DND-41 (cell line): ENCODE results near the gene MYLK.

ENCODE experiments used
- EZH2 ChIP-seq: IDR thresholded peaks from 3 replicates; pipeline ENCODE4 v1.6.1; 2012; ENCODE audit warnings: borderline replicate concordance, low read depth, mild to moderate bottlenecking, moderate library complexity, low read length, inconsistent platforms; ENCODE audit not compliant: severe bottlenecking
- TF ChIP-seq, protein P1 (sequence below): IDR thresholded peaks from 2 replicates; pipeline ENCODE4 v1.5.1; 2012; ENCODE audit warnings: borderline replicate concordance, low read length, moderate library complexity, mild to moderate bottlenecking; ENCODE audit not compliant: poor library complexity, severe bottlenecking; ENCODE audit errors: extremely low read depth

DNA sequence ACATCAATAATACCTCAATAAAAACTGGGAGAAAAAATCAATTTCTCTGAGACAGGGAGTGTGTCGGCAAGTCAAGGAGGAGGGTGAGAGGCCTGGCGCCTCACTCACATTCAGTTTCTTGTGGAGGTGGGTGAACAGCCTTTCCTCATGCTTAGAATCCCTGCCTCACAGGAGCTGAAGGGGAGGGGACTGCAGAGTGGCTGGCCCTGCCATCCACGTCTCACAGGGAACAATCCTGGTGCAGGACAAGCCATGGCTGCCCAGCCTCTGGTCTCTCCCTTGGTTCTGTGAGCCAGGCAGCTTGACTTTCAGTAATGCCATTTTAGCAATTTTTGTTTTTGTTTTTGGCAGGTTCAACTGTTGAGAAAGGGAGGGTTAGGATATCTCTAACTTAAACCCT, 172.8 kb downstream of the MYLK start:
- TF ChIP-seq, protein P1, sequence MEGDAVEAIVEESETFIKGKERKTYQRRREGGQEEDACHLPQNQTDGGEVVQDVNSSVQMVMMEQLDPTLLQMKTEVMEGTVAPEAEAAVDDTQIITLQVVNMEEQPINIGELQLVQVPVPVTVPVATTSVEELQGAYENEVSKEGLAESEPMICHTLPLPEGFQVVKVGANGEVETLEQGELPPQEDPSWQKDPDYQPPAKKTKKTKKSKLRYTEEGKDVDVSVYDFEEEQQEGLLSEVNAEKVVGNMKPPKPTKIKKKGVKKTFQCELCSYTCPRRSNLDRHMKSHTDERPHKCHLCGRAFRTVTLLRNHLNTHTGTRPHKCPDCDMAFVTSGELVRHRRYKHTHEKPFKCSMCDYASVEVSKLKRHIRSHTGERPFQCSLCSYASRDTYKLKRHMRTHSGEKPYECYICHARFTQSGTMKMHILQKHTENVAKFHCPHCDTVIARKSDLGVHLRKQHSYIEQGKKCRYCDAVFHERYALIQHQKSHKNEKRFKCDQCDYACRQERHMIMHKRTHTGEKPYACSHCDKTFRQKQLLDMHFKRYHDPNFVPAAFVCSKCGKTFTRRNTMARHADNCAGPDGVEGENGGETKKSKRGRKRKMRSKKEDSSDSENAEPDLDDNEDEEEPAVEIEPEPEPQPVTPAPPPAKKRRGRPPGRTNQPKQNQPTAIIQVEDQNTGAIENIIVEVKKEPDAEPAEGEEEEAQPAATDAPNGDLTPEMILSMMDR = no peak
- TF ChIP-seq EZH2 = no peak
